GM12891 (cell line): ENCODE data around the gene DGKI.
A peak's percentile ranks its signal among the peaks of the same experiment; 100 is the strongest.

Experiments
- DNase-seq: peaks from one replicate; pipeline ENCODE4 v3.0.0; 2011; ENCODE audit warnings: low spot score; ENCODE audit not compliant: insufficient read length
- FAIRE-seq: peaks from 2 replicates; lab custom pipeline; 2011; peaks lifted over from hg19 to GRCh38; lab: Jason Lieb, UNC
- PAX5 ChIP-seq: IDR thresholded peaks from 2 replicates; pipeline ENCODE4 v1.6.1; 2011; ENCODE audit warnings: low read length, moderate library complexity, mild to moderate bottlenecking; ENCODE audit not compliant: insufficient read depth, severe bottlenecking
- POLR2A ChIP-seq: IDR thresholded peaks from 2 replicates; pipeline ENCODE4 v1.6.1; 2011; ENCODE audit warnings: low read depth, low read length, control low read depth
- POLR2AphosphoS5 ChIP-seq: IDR thresholded peaks from 2 replicates; pipeline ENCODE4 v1.6.1; 2011; ENCODE audit warnings: low read depth, low read length, control low read depth
- POU2F2 ChIP-seq: IDR thresholded peaks from 2 replicates; pipeline ENCODE4 v1.6.1; 2011; ENCODE audit warnings: low read depth, mild to moderate bottlenecking, control low read depth, low read length, moderate library complexity
- SPI1 ChIP-seq: IDR thresholded peaks from 2 replicates; pipeline ENCODE4 v1.6.1; 2011; ENCODE audit warnings: low read depth, low read length, control low read depth
- TAF1 ChIP-seq: IDR thresholded peaks from 2 replicates; pipeline ENCODE4 v1.6.1; 2011; ENCODE audit warnings: low read depth, low read length, control low read depth

The DGKI gene

DNA sequence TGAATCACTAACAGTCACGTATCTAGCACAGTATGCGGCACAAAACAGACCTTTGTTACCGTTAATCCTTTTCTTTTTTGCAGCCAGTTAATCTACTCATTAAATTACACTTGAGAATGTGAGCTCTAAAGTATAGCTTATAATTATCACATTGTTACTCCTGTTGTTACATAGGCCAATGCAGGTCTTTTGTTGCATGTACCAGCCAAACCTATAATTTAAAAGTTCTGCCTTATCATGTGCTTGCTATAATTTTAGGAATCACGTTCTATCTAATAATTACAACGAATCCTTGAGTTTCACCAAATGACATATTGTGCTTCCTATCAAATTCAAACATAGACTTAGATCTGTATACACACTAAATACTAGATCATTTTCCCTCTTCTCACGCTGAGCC is 245.1 kb downstream of the DGKI start:
- DNase-seq (no peak), FAIRE-seq (no peak)
- TF ChIP-seq TAF1: no peak

DNA sequence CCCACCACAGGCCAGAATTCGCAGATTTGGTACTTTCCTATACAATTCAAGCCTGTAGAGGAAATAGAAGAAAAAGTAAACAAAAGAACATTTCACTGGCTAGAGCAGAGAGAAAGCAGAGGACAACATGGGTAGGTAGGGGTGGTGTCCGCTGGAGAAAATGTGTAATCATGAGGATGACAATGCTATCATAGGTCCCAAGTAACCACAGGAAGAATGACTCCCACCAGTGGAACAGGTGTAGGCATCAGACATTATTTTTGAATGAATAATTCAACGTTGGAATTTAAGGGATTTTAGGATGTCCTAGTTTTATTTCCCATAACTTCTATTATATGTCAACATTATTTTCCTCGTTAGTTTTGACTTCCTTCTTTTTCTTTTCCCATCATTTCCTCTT is 248.9 kb downstream of the DGKI start:
- FAIRE-seq: no peak
- no peak for DNase-seq
- TF ChIP-seq PAX5 (no peak), TAF1 (no peak), SPI1 (no peak), POU2F2 (no peak), POLR2A (no peak), POLR2AphosphoS5 (no peak)

DNA sequence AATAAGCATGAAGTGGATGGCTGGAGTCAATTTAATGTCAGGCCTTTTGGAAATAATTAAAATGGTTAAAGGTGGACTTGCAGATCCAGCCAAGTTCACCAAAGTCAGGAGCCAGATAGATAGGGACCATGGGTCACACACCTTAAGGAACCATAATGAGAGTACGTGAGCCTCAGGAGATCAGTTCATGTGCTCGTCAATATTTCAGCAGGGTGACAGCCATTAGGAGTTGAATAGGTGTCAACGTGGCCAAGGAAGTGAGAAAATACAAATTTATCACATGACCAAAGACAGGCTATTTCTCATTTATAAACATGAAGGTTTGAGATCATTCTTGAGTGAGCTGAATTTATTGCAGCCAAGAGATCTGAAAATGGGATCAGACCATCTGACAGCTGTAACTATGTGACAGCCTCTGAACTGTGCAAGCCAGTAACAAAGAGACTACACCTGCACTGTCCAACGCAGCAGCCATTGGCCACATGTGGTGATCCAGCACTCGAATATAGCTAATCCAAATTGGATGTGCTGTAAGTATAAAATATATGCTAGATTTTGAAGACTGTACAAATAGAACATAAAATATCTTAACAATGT is 253.6 kb downstream of the DGKI start:
- DNase-seq (no peak), FAIRE-seq (no peak)
- TF ChIP-seq POLR2A (no peak), POU2F2 (no peak), TAF1 (no peak), PAX5 (no peak), SPI1 (no peak), POLR2AphosphoS5 (no peak)

DNA sequence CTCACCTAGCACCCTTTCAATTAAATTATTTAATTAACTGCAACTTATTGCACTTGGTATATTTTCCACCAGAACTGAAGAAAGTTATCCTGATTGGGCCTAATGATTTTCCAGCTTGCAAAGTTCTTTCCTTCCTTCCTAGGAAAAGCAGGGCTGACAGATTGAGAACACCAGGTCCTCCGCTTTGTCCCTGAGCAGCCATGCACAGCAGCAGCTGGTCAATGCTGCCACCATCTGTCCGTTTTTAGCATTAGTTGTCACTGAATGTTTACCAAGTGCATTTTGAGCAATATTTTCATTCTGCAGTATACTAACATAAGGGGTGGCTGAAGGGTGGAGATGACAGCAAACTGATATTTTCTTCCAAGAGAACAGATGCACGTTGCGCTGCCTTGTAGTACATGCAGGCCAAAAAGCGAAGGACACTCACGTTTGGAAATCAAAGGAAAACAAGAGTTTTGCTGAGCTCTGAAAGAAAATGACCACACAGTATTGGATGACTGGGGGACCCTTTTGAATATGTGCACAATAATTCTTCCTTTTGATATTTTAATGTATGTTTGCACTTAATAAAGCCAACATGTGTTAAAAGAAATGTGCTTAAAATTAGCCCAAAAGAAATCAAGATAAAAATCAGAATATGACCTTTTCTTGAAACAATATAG is 254.4 kb downstream of the DGKI start:
- TF ChIP-seq POLR2A (no peak), PAX5 (no peak), SPI1 (no peak), POU2F2 (no peak), POLR2AphosphoS5 (no peak), TAF1 (no peak)
- FAIRE-seq (peak; percentile 85), DNase-seq (peak; percentile 16)

DNA sequence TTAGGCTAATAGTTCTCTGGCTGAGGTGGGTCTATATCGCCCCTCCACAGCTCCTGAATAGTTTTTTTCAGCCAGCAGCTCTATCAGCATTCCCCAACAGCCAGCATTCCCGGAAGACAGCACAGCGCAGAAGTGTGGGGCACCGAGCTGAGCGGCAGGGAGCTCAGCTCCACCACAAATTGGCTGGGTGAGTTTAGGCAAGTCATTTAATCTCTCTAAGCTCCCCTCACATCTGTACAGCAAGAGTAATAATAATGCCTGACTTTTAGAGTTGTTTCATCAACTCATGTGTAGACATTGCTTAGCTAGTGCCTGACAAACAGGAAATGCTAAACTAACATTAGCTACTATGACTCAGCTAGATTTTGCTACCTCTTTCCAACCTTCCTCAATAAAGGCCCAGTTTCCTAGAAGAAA is 255.3 kb downstream of the DGKI start:
- no peak for FAIRE-seq
- TF ChIP-seq SPI1 (no peak), TAF1 (no peak), PAX5 (no peak), POLR2A (no peak), POU2F2 (no peak)
- no peak for DNase-seq

DNA sequence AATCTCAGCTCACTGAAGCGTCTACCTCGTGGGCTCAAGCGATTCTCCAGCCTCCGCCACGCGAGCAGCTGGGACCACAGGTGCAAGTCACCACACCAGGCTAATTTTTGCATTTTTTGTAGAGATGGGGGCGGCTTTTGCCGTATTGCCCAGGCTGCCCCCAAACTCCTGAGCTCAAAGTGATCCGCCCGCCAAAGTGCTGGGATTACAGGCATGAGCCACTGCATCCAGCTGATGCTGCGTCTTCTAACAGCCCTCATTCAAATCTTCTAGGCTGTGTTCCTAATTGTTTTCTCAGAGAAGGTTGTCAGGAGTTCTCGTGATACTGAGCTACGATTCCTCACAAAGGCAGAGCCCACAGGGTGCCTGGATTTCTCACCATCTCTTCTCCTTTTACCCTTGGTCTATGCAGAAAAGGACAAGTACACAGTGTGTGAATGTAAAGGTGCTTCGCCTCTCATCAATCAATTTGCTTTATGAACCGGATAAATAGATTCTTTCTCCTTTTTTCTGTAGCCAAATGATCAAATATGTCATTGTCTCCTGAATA is 255.9 kb downstream of the DGKI start:
- DNase-seq: no peak
- no peak for TF ChIP-seq SPI1
- TF ChIP-seq POLR2AphosphoS5: no peak
- no peak for TF ChIP-seq TAF1
- no peak for FAIRE-seq

DNA sequence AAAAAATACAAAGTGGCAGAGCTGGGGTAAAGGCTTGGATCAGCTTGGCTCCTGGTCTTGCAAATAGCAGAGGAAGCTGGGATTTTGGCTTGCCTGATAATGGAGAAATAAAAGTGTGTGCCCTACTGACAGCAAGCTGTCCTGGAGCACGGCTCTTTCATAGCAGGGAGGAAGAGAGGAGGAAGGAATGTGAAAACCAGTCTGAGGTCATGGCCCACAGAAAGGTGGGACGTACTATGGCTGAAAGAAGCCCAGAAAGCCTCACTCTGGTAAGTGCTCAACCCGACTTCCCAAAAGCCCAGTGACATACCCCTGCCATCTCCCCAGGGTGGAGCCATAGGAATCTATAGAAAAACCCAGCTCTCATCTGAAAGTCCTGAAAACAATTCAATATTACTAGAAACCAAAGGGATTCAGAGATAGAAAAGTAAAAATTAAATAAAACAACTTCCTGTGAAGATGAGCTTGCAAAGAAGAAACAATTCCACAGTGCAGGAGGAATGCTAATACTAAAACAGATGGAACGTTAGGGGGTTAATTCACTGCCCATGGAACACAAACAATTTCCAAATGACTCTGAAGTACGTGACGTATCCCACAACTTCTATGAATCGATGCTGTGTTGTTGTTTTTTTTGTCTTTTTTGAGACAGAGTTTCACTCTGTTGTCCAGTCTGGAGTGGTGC is 256.6 kb downstream of the DGKI start:
- no peak for FAIRE-seq

DNA sequence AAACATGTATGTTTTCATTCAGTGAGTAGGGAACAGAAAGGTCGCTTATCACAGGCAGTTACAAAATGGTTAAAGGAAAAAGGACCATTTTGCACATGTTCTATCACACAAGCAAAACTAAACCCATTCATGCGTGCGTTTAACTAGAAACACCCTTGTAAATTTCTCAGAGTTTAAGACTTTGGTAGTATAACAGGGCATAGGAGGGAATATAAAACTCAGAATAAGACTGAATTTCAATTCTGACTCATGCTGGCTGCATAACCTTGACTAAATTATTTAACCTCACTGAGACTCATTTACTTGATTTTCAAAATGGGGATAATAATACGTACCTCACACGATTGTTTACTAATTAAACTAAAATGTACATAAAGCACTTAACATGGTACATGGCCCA is 259.4 kb downstream of the DGKI start:
- no peak for DNase-seq
- TF ChIP-seq POLR2AphosphoS5 (no peak), SPI1 (no peak), PAX5 (no peak), TAF1 (no peak), POU2F2 (no peak), POLR2A (no peak)
- FAIRE-seq: no peak

More for the DNA sequence above, 256.6 kb downstream of the DGKI start:
- no peak for TF ChIP-seq SPI1
- no peak for TF ChIP-seq POLR2A
- no peak for TF ChIP-seq TAF1
- no peak for TF ChIP-seq POU2F2
- no peak for TF ChIP-seq PAX5
- no peak for TF ChIP-seq POLR2AphosphoS5
- DNase-seq: no peak

DNA sequence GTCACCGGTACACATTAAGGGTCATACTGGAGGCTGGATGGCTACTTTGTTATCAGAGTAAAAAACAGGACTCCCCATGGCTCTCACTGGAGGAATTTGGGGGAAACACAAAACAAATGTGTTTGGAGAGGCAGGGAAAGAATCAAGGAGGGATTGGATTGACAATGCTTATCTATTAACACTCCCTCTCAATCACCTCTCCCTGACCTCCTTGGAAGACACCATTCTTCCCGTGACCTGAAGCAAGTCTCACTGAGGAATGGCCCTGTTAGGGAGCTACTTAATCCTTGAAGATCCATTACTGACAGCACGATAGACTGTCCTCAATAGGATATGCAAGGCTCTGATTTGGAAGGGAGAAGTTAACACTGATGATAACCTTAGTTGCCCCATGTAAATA is 261.2 kb downstream of the DGKI start:
- FAIRE-seq: no peak
- DNase-seq: no peak
- TF ChIP-seq SPI1 (no peak), TAF1 (no peak), POLR2AphosphoS5 (no peak), PAX5 (no peak), POLR2A (no peak), POU2F2 (no peak)
